DOHH2 (cell line): ENCODE measurements around the gene MRPL34.

Experiments used
- H3F3A ChIP-seq: fragments of 200-600 bp; sonication (generic), shearing (Covaris generic); 2 replicates; pipeline ENCODE4 v1.6.0; 2016; ENCODE audit warnings: antibody characterized with exemption, mild to moderate bottlenecking; ENCODE audit not compliant: control insufficient read depth, insufficient read depth
- H3K27ac ChIP-seq: fragments of 200-600 bp; sonication (generic); 2 replicates; pipeline ENCODE4 v1.5.1; 2014; ENCODE audit warnings: low read depth, mild to moderate bottlenecking, low read length, moderate library complexity
- H3K27me3 ChIP-seq: fragments of 200-600 bp; sonication (generic); 2 replicates; pipeline ENCODE4 v1.6.1; 2014; ENCODE audit warnings: mild to moderate bottlenecking, low read length, mixed read lengths; ENCODE audit not compliant: control insufficient read depth
- H3K36me3 ChIP-seq: fragments of 200-600 bp; sonication (generic); 2 replicates; pipeline ENCODE4 v1.6.1; 2014; ENCODE audit warnings: mild to moderate bottlenecking, low read length, moderate library complexity, mixed read lengths; ENCODE audit not compliant: control insufficient read depth
- H3K4me1 ChIP-seq: fragments of 200-600 bp; sonication (generic); 2 replicates; pipeline ENCODE4 v1.6.1; 2014; ENCODE audit warnings: mild to moderate bottlenecking, low read length, mixed read lengths; ENCODE audit not compliant: control insufficient read depth
- H3K4me2 ChIP-seq: fragments of 200-600 bp; sonication (generic); 2 replicates; pipeline ENCODE4 v1.6.0; 2014; ENCODE audit warnings: mild to moderate bottlenecking, low read length, moderate library complexity
- H3K4me3 ChIP-seq: fragments of 200-600 bp; sonication (generic); 2 replicates; pipeline ENCODE4 v1.5.1; 2014; ENCODE audit warnings: mild to moderate bottlenecking, low read length, mixed read lengths
- H3K79me2 ChIP-seq: fragments of 200-600 bp; sonication (generic); 2 replicates; pipeline ENCODE4 v1.6.1; 2014; ENCODE audit warnings: mild to moderate bottlenecking, low read length, mixed read lengths; ENCODE audit not compliant: control insufficient read depth
- H3K9me2 ChIP-seq: fragments of 200-600 bp; sonication (generic); replicated peaks from 2 replicates; pipeline ENCODE4 v1.6.1; 2014; ENCODE audit warnings: mild to moderate bottlenecking, low read length, mixed read lengths; ENCODE audit not compliant: control insufficient read depth
- H3K9me3 ChIP-seq: fragments of 200-600 bp; sonication (generic); 2 replicates; pipeline ENCODE4 v1.6.1; 2014; ENCODE audit warnings: antibody characterized with exemption, low read length, mixed read lengths; ENCODE audit not compliant: control insufficient read depth, insufficient read depth
- H4K20me1 ChIP-seq: fragments of 200-600 bp; sonication (generic); 2 replicates; pipeline ENCODE4 v1.6.0; 2014; ENCODE audit warnings: low read depth, mild to moderate bottlenecking, antibody characterized with exemption, low read length, moderate library complexity; ENCODE audit not compliant: control insufficient read depth, insufficient read depth
- CTCF ChIP-seq: fragments of 200-600 bp; sonication (generic); IDR thresholded peaks from one replicate; pipeline ENCODE4 v1.5.1; 2014; ENCODE audit warnings: antibody characterized with exemption, mild to moderate bottlenecking, low read depth, low read length; ENCODE audit not compliant: poor library complexity, severe bottlenecking
- EZH2phosphoT487 ChIP-seq: fragments of 200-600 bp; sonication (generic); IDR thresholded peaks from 2 replicates; pipeline ENCODE4 v1.6.1; 2017; ENCODE audit warnings: borderline replicate concordance, mild to moderate bottlenecking, antibody characterized with exemption, low read length, moderate library complexity, mixed read lengths

Gene MRPL34

GRCh38 chr19:17296976-17297375 is 8.7 kb upstream of the MRPL34 start:
- Histone ChIP-seq H4K20me1 (0 out of 2 replicates have a peak, but pooled peaks cover 3% of the 10 kb centered on the region), H3K4me1 (peaks cover 25% of the 10 kb centered on the region), H3K4me2 (no peak overlapping the region), H3K9me2 (no peaks in the 10 kb centered on the region), H3K27ac (no peak overlapping the region), H3K79me2 (peaks cover 12% of the 10 kb centered on the region), H3F3A (0 out of 2 replicates have a peak, but pooled peaks cover 3% of the 10 kb centered on the region), H3K27me3 (no peaks in the 10 kb centered on the region), H3K36me3 (peaks cover 4% of the 10 kb centered on the region), H3K9me3 (0 out of 2 replicates have a peak, but pooled peaks cover 2% of the 10 kb centered on the region), H3K4me3 (no peak overlapping the region)
- TF ChIP-seq CTCF (no peak), EZH2phosphoT487 (no peak)

GRCh38 chr19:17300992-17301619 is 4.6 kb upstream of the MRPL34 start:
- no peak for TF ChIP-seq EZH2phosphoT487
- no peak for TF ChIP-seq CTCF
- no peaks in the 10 kb centered on the region for H3K27me3 ChIP-seq
- no peak overlapping the region for H3K4me2 ChIP-seq
- H3K9me2 ChIP-seq = no peaks in the 10 kb centered on the region
- H3F3A ChIP-seq = peaks cover 6% of the 10 kb centered on the region
- H3K9me3 ChIP-seq = 0 out of 2 replicates have a peak, but pooled peaks cover 2% of the 10 kb centered on the region
- no peak overlapping the region for H3K27ac ChIP-seq
- H3K4me1 ChIP-seq = peaks cover 30% of the 10 kb centered on the region
- peaks cover 3% of the 10 kb centered on the region for H3K79me2 ChIP-seq
- no peaks in the 10 kb centered on the region for H4K20me1 ChIP-seq
- H3K36me3 ChIP-seq = peaks cover 10% of the 10 kb centered on the region
- no peak overlapping the region for H3K4me3 ChIP-seq

DNA sequence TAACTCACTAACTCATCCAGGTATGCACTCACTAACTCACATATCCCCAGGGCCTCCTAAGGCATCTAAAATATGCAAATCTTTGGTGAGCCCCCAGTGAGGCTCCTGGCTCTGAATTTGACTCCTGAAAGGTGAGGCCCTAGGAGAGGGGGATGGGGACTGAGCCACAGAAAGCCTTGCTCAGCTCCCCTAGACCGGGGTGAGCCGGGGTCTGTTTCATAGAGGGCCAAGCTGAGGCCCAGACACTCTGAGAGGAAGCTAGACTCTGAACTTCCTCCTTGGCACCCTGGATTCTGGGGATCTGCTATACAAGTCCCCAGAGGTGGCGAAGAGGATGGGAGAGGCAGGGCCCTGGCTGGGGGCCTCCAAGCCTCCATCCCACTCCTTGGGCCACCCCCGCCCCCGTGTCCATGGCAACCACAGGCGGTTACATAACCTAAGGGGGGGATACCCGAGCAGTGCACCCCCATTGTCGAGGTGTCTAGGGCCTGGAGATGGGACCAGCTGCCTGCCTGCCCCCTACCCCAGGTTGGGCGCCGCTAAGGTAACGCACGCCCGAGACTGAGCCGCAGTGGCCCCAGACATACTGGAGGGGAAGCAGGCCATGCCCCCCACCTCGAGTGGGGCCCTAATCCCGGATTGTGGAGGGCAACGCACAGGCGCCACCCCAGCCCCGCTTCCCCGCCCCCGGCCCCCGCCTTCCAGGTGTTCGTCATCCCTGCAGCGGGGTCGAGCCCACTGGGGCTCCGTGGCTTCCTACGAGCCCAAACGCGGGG is 3.1 kb upstream of the MRPL34 start:
- Histone ChIP-seq H3K4me1 (peaks cover 38% of the 10 kb centered on the region), H3K4me3 (peak overlapping the region; percentile 81), H3K9me2 (no peaks in the 10 kb centered on the region), H3K36me3 (peaks cover 14% of the 10 kb centered on the region), H3F3A (peaks cover 6% of the 10 kb centered on the region), H3K79me2 (peaks cover 17% of the 10 kb centered on the region), H3K27me3 (no peaks in the 10 kb centered on the region), H3K4me2 (peak overlapping the region; percentile 95), H3K27ac (no peak overlapping the region), H3K9me3 (0 out of 2 replicates have a peak, but pooled peaks cover 2% of the 10 kb centered on the region), H4K20me1 (no peaks in the 10 kb centered on the region)
- TF ChIP-seq CTCF (no peak), EZH2phosphoT487 (no peak)
